ENCODE measurements around the gene PARP11.

Gene PARP11

GRCh38 chr12:3810540-3810939 lies 62.7 kb downstream of the PARP11 start:
- Histone ChIP-seq H3K36me3 (ENCODE audit: control insufficient read depth, insufficient read depth, low read length) (no peaks in the 10 kb centered on the region), H3K4me3 (ENCODE audit: low read length) (no peak overlapping the region), H3K9ac (ENCODE audit: low read length) (no peak overlapping the region), H3K27me3 (ENCODE audit: control insufficient read depth, insufficient read depth, low read length) (no peaks in the 10 kb centered on the region), H3K9me3 (ENCODE audit: control insufficient read depth, low read length) (no peaks in the 10 kb centered on the region), H3K4me1 (ENCODE audit: control insufficient read depth, insufficient read depth, low read length) (no peaks in the 10 kb centered on the region)

GRCh38 chr12:3810016-3810370 lies 63.2 kb downstream of the PARP11 start:
- Histone ChIP-seq H3K9ac (ENCODE audit: low read length) (no peak overlapping the region), H3K9me3 (ENCODE audit: control insufficient read depth, low read length) (no peaks in the 10 kb centered on the region), H3K27me3 (ENCODE audit: control insufficient read depth, insufficient read depth, low read length) (no peaks in the 10 kb centered on the region), H3K4me1 (ENCODE audit: control insufficient read depth, insufficient read depth, low read length) (no peaks in the 10 kb centered on the region), H3K36me3 (ENCODE audit: control insufficient read depth, insufficient read depth, low read length) (no peaks in the 10 kb centered on the region), H3K4me3 (ENCODE audit: low read length) (no peak overlapping the region)

GRCh38 chr12:3809357-3810015 lies 63.7 kb downstream of the PARP11 start:
- Histone ChIP-seq H3K4me1 (ENCODE audit: control insufficient read depth, insufficient read depth, low read length) (no peaks in the 10 kb centered on the region), H3K4me3 (ENCODE audit: low read length) (no peak overlapping the region), H3K36me3 (ENCODE audit: control insufficient read depth, insufficient read depth, low read length) (no peaks in the 10 kb centered on the region), H3K27me3 (ENCODE audit: control insufficient read depth, insufficient read depth, low read length) (no peaks in the 10 kb centered on the region), H3K9me3 (ENCODE audit: control insufficient read depth, low read length) (no peaks in the 10 kb centered on the region), H3K9ac (ENCODE audit: low read length) (no peak overlapping the region)

- H3K27me3 ChIP-seq (ENCODE audit: control insufficient read depth, insufficient read depth, low read length): no peaks in the 10 kb centered on the region
- no peaks in the 10 kb centered on the region for H3K9me3 ChIP-seq (ENCODE audit: control insufficient read depth, low read length)
- H3K36me3 ChIP-seq (ENCODE audit: control insufficient read depth, insufficient read depth, low read length): no peaks in the 10 kb centered on the region
- H3K4me3 ChIP-seq (ENCODE audit: low read length): no peak overlapping the region
- H3K9ac ChIP-seq (ENCODE audit: low read length): no peak overlapping the region
- H3K4me1 ChIP-seq (ENCODE audit: control insufficient read depth, insufficient read depth, low read length): no peaks in the 10 kb centered on the region
These were observed 68.1 kb downstream of the PARP11 start for GRCh38 chr12:3805077-3805476.

GRCh38 chr12:3803865-3804472 lies 69.2 kb downstream of the PARP11 start:
- H3K4me1 ChIP-seq (ENCODE audit: control insufficient read depth, insufficient read depth, low read length): no peaks in the 10 kb centered on the region
- no peaks in the 10 kb centered on the region for H3K9me3 ChIP-seq (ENCODE audit: control insufficient read depth, low read length)
- H3K36me3 ChIP-seq (ENCODE audit: control insufficient read depth, insufficient read depth, low read length): no peaks in the 10 kb centered on the region
- H3K9ac ChIP-seq (ENCODE audit: low read length): no peak overlapping the region
- no peak overlapping the region for H3K4me3 ChIP-seq (ENCODE audit: low read length)
- no peaks in the 10 kb centered on the region for H3K27me3 ChIP-seq (ENCODE audit: control insufficient read depth, insufficient read depth, low read length)

- no peaks in the 10 kb centered on the region for H3K36me3 ChIP-seq (ENCODE audit: control insufficient read depth, insufficient read depth, low read length)
- no peaks in the 10 kb centered on the region for H3K4me1 ChIP-seq (ENCODE audit: control insufficient read depth, insufficient read depth, low read length)
- H3K4me3 ChIP-seq (ENCODE audit: low read length): no peak overlapping the region
- H3K9ac ChIP-seq (ENCODE audit: low read length): no peak overlapping the region
- no peaks in the 10 kb centered on the region for H3K9me3 ChIP-seq (ENCODE audit: control insufficient read depth, low read length)
- no peaks in the 10 kb centered on the region for H3K27me3 ChIP-seq (ENCODE audit: control insufficient read depth, insufficient read depth, low read length)
These were observed 70.5 kb downstream of the PARP11 start for GRCh38 chr12:3802721-3803120.

GRCh38 chr12:3797531-3798048 lies 75.6 kb downstream of the PARP11 start:
- Histone ChIP-seq H3K9ac (ENCODE audit: low read length) (no peak overlapping the region), H3K27me3 (ENCODE audit: control insufficient read depth, insufficient read depth, low read length) (no peaks in the 10 kb centered on the region), H3K4me1 (ENCODE audit: control insufficient read depth, insufficient read depth, low read length) (no peaks in the 10 kb centered on the region), H3K4me3 (ENCODE audit: low read length) (no peak overlapping the region), H3K36me3 (ENCODE audit: control insufficient read depth, insufficient read depth, low read length) (no peaks in the 10 kb centered on the region), H3K9me3 (ENCODE audit: control insufficient read depth, low read length) (no peaks in the 10 kb centered on the region)

GRCh38 chr12:3795492-3796133 lies 77.6 kb downstream of the PARP11 start:
- Histone ChIP-seq H3K27me3 (ENCODE audit: control insufficient read depth, insufficient read depth, low read length) (no peaks in the 10 kb centered on the region), H3K9ac (ENCODE audit: low read length) (no peak overlapping the region), H3K4me3 (ENCODE audit: low read length) (no peak overlapping the region), H3K36me3 (ENCODE audit: control insufficient read depth, insufficient read depth, low read length) (no peaks in the 10 kb centered on the region), H3K9me3 (ENCODE audit: control insufficient read depth, low read length) (no peaks in the 10 kb centered on the region), H3K4me1 (ENCODE audit: control insufficient read depth, insufficient read depth, low read length) (no peaks in the 10 kb centered on the region)

GRCh38 chr12:3795066-3795465 lies 78.1 kb downstream of the PARP11 start:
- no peaks in the 10 kb centered on the region for H3K27me3 ChIP-seq (ENCODE audit: control insufficient read depth, insufficient read depth, low read length)
- H3K9me3 ChIP-seq (ENCODE audit: control insufficient read depth, low read length): no peaks in the 10 kb centered on the region
- no peaks in the 10 kb centered on the region for H3K4me1 ChIP-seq (ENCODE audit: control insufficient read depth, insufficient read depth, low read length)
- H3K4me3 ChIP-seq (ENCODE audit: low read length): no peak overlapping the region
- H3K9ac ChIP-seq (ENCODE audit: low read length): no peak overlapping the region
- H3K36me3 ChIP-seq (ENCODE audit: control insufficient read depth, insufficient read depth, low read length): no peaks in the 10 kb centered on the region

- Histone ChIP-seq H3K36me3 (ENCODE audit: control insufficient read depth, insufficient read depth, low read length) (no peaks in the 10 kb centered on the region), H3K4me3 (ENCODE audit: low read length) (no peak overlapping the region), H3K27me3 (ENCODE audit: control insufficient read depth, insufficient read depth, low read length) (no peaks in the 10 kb centered on the region), H3K9ac (ENCODE audit: low read length) (no peak overlapping the region), H3K9me3 (ENCODE audit: control insufficient read depth, low read length) (no peaks in the 10 kb centered on the region), H3K4me1 (ENCODE audit: control insufficient read depth, insufficient read depth, low read length) (no peaks in the 10 kb centered on the region)
These were observed 80.4 kb downstream of the PARP11 start for GRCh38 chr12:3792623-3793288.

GRCh38 chr12:3791256-3791874 lies 81.8 kb downstream of the PARP11 start:
- Histone ChIP-seq H3K4me3 (ENCODE audit: low read length) (no peak overlapping the region), H3K27me3 (ENCODE audit: control insufficient read depth, insufficient read depth, low read length) (no peaks in the 10 kb centered on the region), H3K9ac (ENCODE audit: low read length) (no peak overlapping the region), H3K4me1 (ENCODE audit: control insufficient read depth, insufficient read depth, low read length) (no peaks in the 10 kb centered on the region), H3K36me3 (ENCODE audit: control insufficient read depth, insufficient read depth, low read length) (no peaks in the 10 kb centered on the region), H3K9me3 (ENCODE audit: control insufficient read depth, low read length) (no peaks in the 10 kb centered on the region)

GRCh38 chr12:3790642-3791041 lies 82.6 kb downstream of the PARP11 start:
- Histone ChIP-seq H3K4me3 (ENCODE audit: low read length) (no peak overlapping the region), H3K4me1 (ENCODE audit: control insufficient read depth, insufficient read depth, low read length) (no peaks in the 10 kb centered on the region), H3K9me3 (ENCODE audit: control insufficient read depth, low read length) (no peaks in the 10 kb centered on the region), H3K27me3 (ENCODE audit: control insufficient read depth, insufficient read depth, low read length) (no peaks in the 10 kb centered on the region), H3K9ac (ENCODE audit: low read length) (no peak overlapping the region), H3K36me3 (ENCODE audit: control insufficient read depth, insufficient read depth, low read length) (no peaks in the 10 kb centered on the region)

All from mucosa of stomach (tissue), 1 donor.